ENCODE data around the gene BOK.

- no peak for TF ChIP-seq POLR2A (IDR thresholded peaks at IDR 0.05; ENCODE audit: low read depth, low read length)
- TF ChIP-seq POLR2AphosphoS5 (IDR thresholded peaks at IDR 0.05; ENCODE audit: low read depth, low read length): no peak
- TF ChIP-seq TAF1 (IDR thresholded peaks at IDR 0.05; ENCODE audit: borderline replicate concordance, low read depth, low read length): no peak
Measured at GRCh38 chr2:241575624-241576292, 17.2 kb downstream of the BOK start.

Measured in GM12892 (cell line).